ENCODE results near the gene SLC1A1.

SLC1A1 gene

GRCh38 chr9:4594545-4594944 lies 104.3 kb downstream of the SLC1A1 start:
- ATAC-seq = no peak
- no peak for TF ChIP-seq CREB5 (CRISPR knock-in tag; IDR thresholded peaks at IDR 0.05; ENCODE audit: low read depth)
- no peak for TF ChIP-seq ZC3H10 (CRISPR knock-in tag; IDR thresholded peaks at IDR 0.05)
- TF ChIP-seq ZFP30 (CRISPR knock-in tag; IDR thresholded peaks at IDR 0.05) = no peak
- TF ChIP-seq CSDC2 (CRISPR knock-in tag; IDR thresholded peaks at IDR 0.05) = no peak

- TF ChIP-seq ZFP30 (CRISPR knock-in tag; IDR thresholded peaks at IDR 0.05) (no peak), TSHZ2 (CRISPR knock-in tag; IDR thresholded peaks at IDR 0.05) (no peak), ARNTL (CRISPR knock-in tag; IDR thresholded peaks at IDR 0.05; ENCODE audit: borderline replicate concordance, low read depth) (no peak), CSRNP3 (CRISPR knock-in tag; IDR thresholded peaks at IDR 0.05) (no peak), ZNF565 (CRISPR knock-in tag; conservative IDR thresholded peaks at IDR 0.05; ENCODE audit: low read depth) (no peak)
- no peak for ATAC-seq
Measured at GRCh38 chr9:4594994-4595393, 104.7 kb downstream of the SLC1A1 start.

GRCh38 chr9:4596165-4596922 lies 106.1 kb downstream of the SLC1A1 start:
- no peak for TF ChIP-seq ESRRG (CRISPR knock-in tag; IDR thresholded peaks at IDR 0.05)
- TF ChIP-seq POU6F1 (CRISPR knock-in tag; IDR thresholded peaks at IDR 0.05; ENCODE audit: borderline replicate concordance, low read depth) = no peak
- no peak for TF ChIP-seq TCF4 (CRISPR knock-in tag; IDR thresholded peaks at IDR 0.05; ENCODE audit: borderline replicate concordance)
- no peak for TF ChIP-seq BACH2 (CRISPR knock-in tag; IDR thresholded peaks at IDR 0.05; ENCODE audit: borderline replicate concordance)
- no peak for TF ChIP-seq ZNF8 (CRISPR knock-in tag; IDR thresholded peaks at IDR 0.05)
- TF ChIP-seq ZFP3 (CRISPR knock-in tag; IDR thresholded peaks at IDR 0.05) = no peak
- TF ChIP-seq ZNF565 (CRISPR knock-in tag; conservative IDR thresholded peaks at IDR 0.05; ENCODE audit: low read depth) = no peak
- TF ChIP-seq OSR1 (CRISPR knock-in tag; IDR thresholded peaks at IDR 0.05) = no peak
- TF ChIP-seq TOX (CRISPR knock-in tag; IDR thresholded peaks at IDR 0.05; ENCODE audit: borderline replicate concordance) = no peak
- no peak for TF ChIP-seq ISL1 (CRISPR knock-in tag; IDR thresholded peaks at IDR 0.05)
- no peak for TF ChIP-seq TSHZ2 (CRISPR knock-in tag; IDR thresholded peaks at IDR 0.05)
- TF ChIP-seq ZC3H10 (CRISPR knock-in tag; IDR thresholded peaks at IDR 0.05) = no peak
- no peak for TF ChIP-seq CREB5 (CRISPR knock-in tag; IDR thresholded peaks at IDR 0.05; ENCODE audit: low read depth)
- TF ChIP-seq PATZ1 (CRISPR knock-in tag; IDR thresholded peaks at IDR 0.05; ENCODE audit: borderline replicate concordance) = no peak
- no peak for TF ChIP-seq RARB (CRISPR knock-in tag; IDR thresholded peaks at IDR 0.05)
- no peak for TF ChIP-seq ARNTL (CRISPR knock-in tag; IDR thresholded peaks at IDR 0.05; ENCODE audit: borderline replicate concordance, low read depth)
- TF ChIP-seq SNAI2 (CRISPR knock-in tag; IDR thresholded peaks at IDR 0.05) = no peak
- TF ChIP-seq CSDC2 (CRISPR knock-in tag; IDR thresholded peaks at IDR 0.05) = no peak
- no peak for ATAC-seq

Measured in SK-N-SH treated with all-trans-retinoic acid at 6 μM for 48 hours (cell line).